ENCODE data around the gene TREM1.
"Not testable (repeated sequence)": the region's sequence is repeated elsewhere in the genome, so short reads cannot be mapped to it uniquely, and the experiment has no call there.

Gene TREM1

DNA sequence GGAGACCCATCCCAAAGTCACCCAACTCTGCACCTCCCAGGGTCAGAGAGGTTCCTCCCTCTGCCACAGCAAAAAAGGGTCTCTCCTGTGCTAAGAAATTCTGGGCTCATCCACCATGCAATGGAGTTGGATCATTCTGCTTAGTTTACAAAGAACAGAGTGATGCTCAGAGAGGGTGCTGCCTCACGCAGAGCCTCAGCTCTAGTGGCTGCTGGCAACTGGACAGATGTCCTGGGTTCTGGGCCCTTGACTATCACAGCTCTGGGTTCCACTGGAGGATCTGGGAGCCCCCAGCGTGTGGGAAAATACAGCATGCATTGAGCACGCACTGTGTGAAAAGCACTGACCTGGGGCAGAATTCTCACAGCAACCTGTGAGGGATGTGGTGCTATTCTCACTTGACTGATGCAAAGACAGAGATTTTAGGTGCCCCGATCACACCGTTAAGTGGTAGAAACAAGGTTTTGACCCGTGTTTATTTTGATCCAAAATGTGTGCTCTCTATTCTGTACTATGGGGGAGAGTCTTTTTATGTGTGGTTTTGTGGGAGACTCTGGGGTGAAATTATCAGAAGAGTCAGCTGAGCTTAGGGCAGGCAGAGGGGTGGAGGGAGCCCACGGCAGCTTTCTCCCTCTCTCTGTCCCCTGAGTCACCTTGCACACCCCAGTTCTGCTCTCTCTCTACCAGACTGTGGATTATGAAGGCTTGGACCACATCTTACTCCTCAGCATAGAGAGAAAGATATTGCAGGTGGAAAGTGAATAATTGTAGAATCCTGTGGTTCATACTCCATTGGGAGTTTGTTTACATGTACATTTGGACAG, 38.4 kb downstream of the TREM1 start:
- DNase-seq (ENCODE audit: low read depth), result no peak
- H3K4me3 ChIP-seq (ENCODE audit: low read depth, low read length), result no peak overlapping the region
- TF ChIP-seq MYC (IDR thresholded peaks at IDR 0.05; ENCODE audit: low read depth, low read length) (no peak), POLR2A (IDR thresholded peaks at IDR 0.05; ENCODE audit: extremely low read depth, insufficient read length) (no peak)
- TF ChIP-seq, protein P1, sequence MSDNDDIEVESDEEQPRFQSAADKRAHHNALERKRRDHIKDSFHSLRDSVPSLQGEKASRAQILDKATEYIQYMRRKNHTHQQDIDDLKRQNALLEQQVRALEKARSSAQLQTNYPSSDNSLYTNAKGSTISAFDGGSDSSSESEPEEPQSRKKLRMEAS (IDR thresholded peaks at IDR 0.05; ENCODE audit: low read depth, low read length), result no peak
- TF ChIP-seq, protein P2, sequence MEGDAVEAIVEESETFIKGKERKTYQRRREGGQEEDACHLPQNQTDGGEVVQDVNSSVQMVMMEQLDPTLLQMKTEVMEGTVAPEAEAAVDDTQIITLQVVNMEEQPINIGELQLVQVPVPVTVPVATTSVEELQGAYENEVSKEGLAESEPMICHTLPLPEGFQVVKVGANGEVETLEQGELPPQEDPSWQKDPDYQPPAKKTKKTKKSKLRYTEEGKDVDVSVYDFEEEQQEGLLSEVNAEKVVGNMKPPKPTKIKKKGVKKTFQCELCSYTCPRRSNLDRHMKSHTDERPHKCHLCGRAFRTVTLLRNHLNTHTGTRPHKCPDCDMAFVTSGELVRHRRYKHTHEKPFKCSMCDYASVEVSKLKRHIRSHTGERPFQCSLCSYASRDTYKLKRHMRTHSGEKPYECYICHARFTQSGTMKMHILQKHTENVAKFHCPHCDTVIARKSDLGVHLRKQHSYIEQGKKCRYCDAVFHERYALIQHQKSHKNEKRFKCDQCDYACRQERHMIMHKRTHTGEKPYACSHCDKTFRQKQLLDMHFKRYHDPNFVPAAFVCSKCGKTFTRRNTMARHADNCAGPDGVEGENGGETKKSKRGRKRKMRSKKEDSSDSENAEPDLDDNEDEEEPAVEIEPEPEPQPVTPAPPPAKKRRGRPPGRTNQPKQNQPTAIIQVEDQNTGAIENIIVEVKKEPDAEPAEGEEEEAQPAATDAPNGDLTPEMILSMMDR (IDR thresholded peaks at IDR 0.05; ENCODE audit: low read depth, low read length), result no peak

DNA sequence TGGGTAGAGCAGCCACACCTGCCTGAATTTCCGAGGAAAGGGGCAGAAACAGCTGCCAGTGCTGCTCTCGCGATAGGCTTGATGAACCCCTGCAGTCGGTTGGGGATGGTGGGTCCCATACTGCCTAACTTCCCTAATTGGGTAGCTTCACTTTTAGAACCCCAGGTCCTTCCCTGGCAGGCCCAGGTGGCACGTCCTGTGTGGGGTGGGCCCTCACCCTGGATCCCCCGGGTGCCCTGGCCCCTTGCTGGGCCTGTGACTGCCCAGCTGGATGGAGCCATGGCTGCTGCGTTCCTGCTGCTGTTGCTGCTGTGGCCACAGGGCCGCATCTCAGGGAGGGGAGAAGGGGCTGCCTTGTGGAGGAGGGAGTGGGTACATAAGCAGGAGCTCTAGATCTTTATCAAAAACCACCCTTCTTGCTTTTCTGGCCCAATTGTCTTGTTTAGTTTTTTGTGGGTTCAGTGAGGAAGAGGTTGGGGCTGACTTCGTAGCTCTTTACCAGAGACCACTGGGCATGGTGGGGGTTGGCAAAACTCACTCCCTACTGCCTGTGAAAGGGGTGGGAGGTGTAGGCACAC, 39.1 kb downstream of the TREM1 start:
- no peak for DNase-seq (ENCODE audit: low read depth)
- no peak overlapping the region for H3K4me3 ChIP-seq (ENCODE audit: low read depth, low read length)
- TF ChIP-seq, protein P2 (IDR thresholded peaks at IDR 0.05; ENCODE audit: low read depth, low read length), result no peak
- no peak for TF ChIP-seq MYC (IDR thresholded peaks at IDR 0.05; ENCODE audit: low read depth, low read length)
- no peak for TF ChIP-seq POLR2A (IDR thresholded peaks at IDR 0.05; ENCODE audit: extremely low read depth, insufficient read length)
- TF ChIP-seq, protein P1 (IDR thresholded peaks at IDR 0.05; ENCODE audit: low read depth, low read length), result no peak

DNA sequence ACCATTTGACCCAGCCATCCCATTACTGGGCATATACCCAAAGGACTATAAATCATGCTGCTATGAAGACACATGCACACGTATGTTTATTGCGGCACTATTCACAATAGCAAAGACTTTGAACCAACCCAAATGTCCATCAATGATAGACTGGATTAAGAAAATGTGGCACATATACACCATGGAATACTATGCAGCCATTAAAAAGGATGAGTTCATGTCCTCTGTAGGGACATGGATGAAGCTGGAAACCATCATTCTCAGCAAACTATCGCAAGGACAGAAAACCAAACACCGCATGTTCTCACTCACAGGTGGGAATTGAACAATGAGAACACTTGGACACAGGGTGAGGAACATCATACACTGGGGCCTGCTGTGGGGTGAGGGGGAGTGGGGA, 40.0 kb downstream of the TREM1 start:
- not testable (repeated sequence) for DNase-seq (ENCODE audit: low read depth); H3K4me3 ChIP-seq (ENCODE audit: low read depth, low read length)

DNA sequence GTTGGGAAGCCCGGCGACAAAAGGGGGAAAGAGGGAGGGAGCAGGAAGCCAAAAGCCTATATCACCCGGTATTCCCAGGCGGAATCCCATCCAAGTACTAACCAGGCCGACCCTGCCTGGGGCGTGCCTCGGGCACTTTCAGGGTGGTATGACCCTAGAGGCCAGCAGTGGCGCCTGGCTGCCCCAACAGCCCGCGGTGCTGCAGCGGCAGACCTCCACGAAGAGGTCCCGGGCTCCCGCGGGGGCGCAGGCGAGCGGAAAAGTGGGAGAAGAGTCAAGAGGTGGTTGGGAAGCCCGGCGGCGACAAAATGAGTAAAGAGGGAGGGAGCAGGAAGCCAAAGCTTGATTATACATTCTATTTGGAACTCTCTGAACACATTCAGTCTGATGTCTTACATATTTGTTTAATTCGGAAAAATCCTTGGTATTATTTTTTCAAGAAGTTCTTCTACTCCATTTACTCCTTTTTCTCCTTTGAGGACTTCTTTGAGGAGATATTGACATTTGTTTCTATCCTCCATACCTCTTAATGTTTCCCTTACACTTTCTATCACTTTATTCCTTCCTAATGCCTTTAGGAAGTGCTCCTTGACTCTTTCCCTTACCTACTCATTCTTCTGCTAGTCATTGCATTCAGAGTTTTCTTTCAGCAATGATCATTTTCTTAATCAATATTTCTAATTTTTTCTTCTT, 46.9 kb downstream of the TREM1 start:
- H3K4me3 ChIP-seq (ENCODE audit: low read depth, low read length), result no peak overlapping the region
- no peak for DNase-seq (ENCODE audit: low read depth)
- TF ChIP-seq, protein P2 (IDR thresholded peaks at IDR 0.05; ENCODE audit: low read depth, low read length), result no peak
- TF ChIP-seq, protein P1 (IDR thresholded peaks at IDR 0.05; ENCODE audit: low read depth, low read length), result no peak
- no peak for TF ChIP-seq MYC (IDR thresholded peaks at IDR 0.05; ENCODE audit: low read depth, low read length)

DNA sequence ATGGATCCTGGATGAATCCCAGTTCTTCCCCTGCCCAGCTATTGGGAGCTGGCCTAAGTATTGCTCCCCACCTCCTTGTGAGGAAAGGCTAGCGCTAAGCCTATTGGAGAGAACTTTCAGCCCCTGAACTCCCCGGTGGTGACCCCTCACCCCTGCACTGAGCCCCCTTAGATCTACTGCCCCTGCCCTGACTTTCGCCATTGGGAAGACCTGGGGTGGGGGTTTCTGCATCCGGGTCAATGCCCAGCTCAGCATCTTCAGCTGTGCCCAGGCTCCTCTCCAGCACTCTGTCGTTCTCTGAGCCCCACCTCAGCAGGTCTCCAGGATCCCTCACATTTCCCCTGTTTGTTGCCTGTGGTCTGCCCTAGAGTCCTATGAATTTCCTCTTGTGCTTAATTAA, 49.4 kb downstream of the TREM1 start:
- no peak for DNase-seq (ENCODE audit: low read depth)
- TF ChIP-seq, protein P2 (IDR thresholded peaks at IDR 0.05; ENCODE audit: low read depth, low read length), result no peak
- TF ChIP-seq MYC (IDR thresholded peaks at IDR 0.05; ENCODE audit: low read depth, low read length), result no peak
- TF ChIP-seq POLR2A (IDR thresholded peaks at IDR 0.05; ENCODE audit: extremely low read depth, insufficient read length), result no peak
- H3K4me3 ChIP-seq (ENCODE audit: low read depth, low read length), result no peak overlapping the region

DNA sequence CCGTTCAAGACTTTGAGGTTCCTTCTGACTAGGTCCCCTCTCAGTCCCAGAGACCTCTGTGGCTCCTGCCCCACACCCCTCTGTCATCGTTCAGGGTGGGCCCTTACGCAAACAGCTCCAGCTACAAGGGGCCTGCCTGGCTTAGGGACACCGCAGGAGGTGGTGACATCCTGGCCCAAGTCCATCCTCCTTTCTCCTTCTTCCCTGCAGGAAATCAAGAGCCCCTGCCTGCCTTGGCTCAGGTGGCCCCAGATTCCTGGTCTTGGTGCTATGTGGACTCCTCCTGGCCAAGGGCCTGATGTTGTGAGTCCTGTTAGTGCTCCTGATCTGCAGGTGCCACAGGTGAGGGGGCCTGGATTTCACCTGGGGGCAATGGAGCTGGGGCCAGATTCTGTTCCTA, 50.2 kb downstream of the TREM1 start:
- H3K4me3 ChIP-seq (ENCODE audit: low read depth, low read length), result no peak overlapping the region
- DNase-seq (ENCODE audit: low read depth), result no peak
- TF ChIP-seq, protein P2 (IDR thresholded peaks at IDR 0.05; ENCODE audit: low read depth, low read length), result no peak
- TF ChIP-seq, protein P1 (IDR thresholded peaks at IDR 0.05; ENCODE audit: low read depth, low read length), result no peak
- no peak for TF ChIP-seq POLR2A (IDR thresholded peaks at IDR 0.05; ENCODE audit: extremely low read depth, insufficient read length)
- TF ChIP-seq MYC (IDR thresholded peaks at IDR 0.05; ENCODE audit: low read depth, low read length), result no peak
